Measurements from ENCODE around the gene LCE3A. TPM values are rescaled to one million over a fixed set of nuclear protein-coding genes. Genes with fewer than 3 reads are reported as not detected.

Gene LCE3A
- total and polyA plus RNA-seq, 7 donors, result not detected

- H3K4me1 ChIP-seq, result no peaks in the 10 kb centered on the region
- intact Hi-C loops (cut with DNase I), result no loop called here
- DNase-seq, result no peak
- no peaks in the 10 kb centered on the region for H3K9me3 ChIP-seq
- no peak for TF ChIP-seq CTCF (IDR thresholded peaks at IDR 0.05)
- no peak overlapping the region for H3K27ac ChIP-seq
- no peak overlapping the region for H3K4me3 ChIP-seq
- no peaks in the 10 kb centered on the region for H3K27me3 ChIP-seq (ENCODE audit: insufficient read depth in 3 of 3, low read length in 2 of 3)
- ATAC-seq, result no peak
- 85 to 92% (median 91%) methylated on average over 4 of the region's 4 CpGs for WGBS, 3 donors
- H3K36me3 ChIP-seq (ENCODE audit: insufficient read depth in 1 of 2, low read depth in 1 of 2), result no peaks in the 10 kb centered on the region
Observed at GRCh38 chr1:152657677-152658076, 34.8 kb upstream of the LCE3A start.

- peaks cover 0 to 3% (median 0%) of the 10 kb centered on the region in 3 donors for H3K27me3 ChIP-seq (ENCODE audit: insufficient read depth in 3 of 3, low read length in 2 of 3)
- DNase-seq, result no peak
- no peaks in the 10 kb centered on the region for H3K4me1 ChIP-seq
- no peak overlapping the region for H3K4me3 ChIP-seq
- no peak overlapping the region for H3K27ac ChIP-seq
- no peaks in the 10 kb centered on the region for H3K9me3 ChIP-seq
- no peak for ATAC-seq
- H3K36me3 ChIP-seq (ENCODE audit: insufficient read depth in 1 of 2, low read depth in 1 of 2), result no peaks in the 10 kb centered on the region
- intact Hi-C loops (cut with DNase I), result no loop called here
- TF ChIP-seq CTCF (IDR thresholded peaks at IDR 0.05), result no peak
- WGBS, 3 donors, result 62 to 77% (median 66%) methylated on average over 2 of the region's 2 CpGs
Observed at GRCh38 chr1:152656459-152656858, 33.6 kb upstream of the LCE3A start.

- WGBS, 3 donors, result 29 to 32% (median 31%) methylated on average over 10 of the region's 10 CpGs
- no peak overlapping the region for H3K4me3 ChIP-seq
- H3K4me1 ChIP-seq, result no peaks in the 10 kb centered on the region
- peak; percentile 21 for TF ChIP-seq CTCF (IDR thresholded peaks at IDR 0.05)
- no peak overlapping the region for H3K27ac ChIP-seq
- DNase-seq (no peak), ATAC-seq (no peak)
- H3K9me3 ChIP-seq, result no peaks in the 10 kb centered on the region
- intact Hi-C loops (cut with DNase I), result no loop called here
- H3K36me3 ChIP-seq (ENCODE audit: insufficient read depth in 1 of 2, low read depth in 1 of 2), result no peaks in the 10 kb centered on the region
- H3K27me3 ChIP-seq (ENCODE audit: insufficient read depth in 3 of 3, low read length in 2 of 3), result peaks cover 0 to 3% (median 0%) of the 10 kb centered on the region in 3 donors
Observed at GRCh38 chr1:152654110-152654509, 31.2 kb upstream of the LCE3A start.

GRCh38 chr1:152646656-152647055 is 23.8 kb upstream of the LCE3A start:
- Histone ChIP-seq H3K27ac (no peak overlapping the region), H3K4me1 (no peaks in the 10 kb centered on the region), H3K9me3 (no peaks in the 10 kb centered on the region), H3K27me3 (ENCODE audit: insufficient read depth in 3 of 3, low read length in 2 of 3) (no peaks in the 10 kb centered on the region), H3K4me3 (no peak overlapping the region), H3K36me3 (ENCODE audit: insufficient read depth in 1 of 2, low read depth in 1 of 2) (no peaks in the 10 kb centered on the region)
- TF ChIP-seq CTCF (IDR thresholded peaks at IDR 0.05), result no peak
- intact Hi-C loops (cut with DNase I), result no loop called here
- no peak for ATAC-seq
- DNase-seq, result no peak

- TF ChIP-seq CTCF (IDR thresholded peaks at IDR 0.05), result no peak
- no peaks in the 10 kb centered on the region for H3K36me3 ChIP-seq (ENCODE audit: insufficient read depth in 1 of 2, low read depth in 1 of 2)
- ATAC-seq (no peak), DNase-seq (no peak)
- H3K4me1 ChIP-seq, result no peaks in the 10 kb centered on the region
- H3K9me3 ChIP-seq, result no peaks in the 10 kb centered on the region
- no peaks in the 10 kb centered on the region for H3K27me3 ChIP-seq (ENCODE audit: insufficient read depth in 3 of 3, low read length in 2 of 3)
- no peak overlapping the region for H3K4me3 ChIP-seq
- intact Hi-C loops (cut with DNase I), result no loop called here
- no peak overlapping the region for H3K27ac ChIP-seq
- 32 to 46% (median 36%) methylated on average over 3 of the region's 3 CpGs for WGBS, 3 donors
Observed at GRCh38 chr1:152645146-152645545, 22.2 kb upstream of the LCE3A start.

All from psoas muscle (tissue), 8 donors.